DMS53 treated with DMSO at 0.1 percent for 48 hours (cell line): ENCODE results near the gene OPA3.

Experiments used
- DNase-seq: peaks from one replicate; lab custom pipeline; 2025; ENCODE audit not compliant: unreplicated experiment; lab: John Stamatoyannopoulos, UW

The OPA3 gene

DNA sequence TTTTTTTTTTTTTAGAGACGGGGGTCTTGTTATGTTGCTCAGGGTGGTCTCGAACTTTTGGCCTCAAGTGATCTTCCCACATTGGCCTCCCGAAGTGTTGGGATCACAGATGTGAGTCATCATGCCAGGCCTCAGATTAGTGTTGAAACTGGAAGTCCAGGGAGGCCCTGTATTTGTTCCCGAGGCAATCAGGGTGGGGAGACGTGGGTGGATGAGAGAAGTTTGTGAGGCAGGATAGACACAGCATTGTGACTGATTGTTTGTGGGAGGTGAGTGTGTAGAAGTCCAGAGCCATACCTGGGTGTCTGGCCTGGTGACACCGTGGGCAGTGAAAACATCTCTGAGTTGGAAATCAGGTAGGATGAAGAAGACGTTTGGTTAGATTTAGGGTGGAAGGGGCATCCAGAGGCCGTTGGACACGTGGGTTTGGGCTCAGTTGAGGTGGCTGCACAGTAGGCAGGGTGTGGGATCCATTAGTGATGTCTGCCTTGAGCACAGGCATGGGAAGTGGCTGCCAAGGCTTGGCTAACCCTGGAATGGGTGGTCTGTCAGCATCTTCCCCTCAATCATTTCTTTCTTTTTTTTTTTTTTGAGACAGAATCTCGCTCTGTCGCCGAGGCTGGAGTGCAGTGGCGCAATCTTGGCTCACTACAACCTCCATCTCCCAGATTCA is 100.2 kb downstream of the OPA3 start:
- DNase-seq: no peak

DNA sequence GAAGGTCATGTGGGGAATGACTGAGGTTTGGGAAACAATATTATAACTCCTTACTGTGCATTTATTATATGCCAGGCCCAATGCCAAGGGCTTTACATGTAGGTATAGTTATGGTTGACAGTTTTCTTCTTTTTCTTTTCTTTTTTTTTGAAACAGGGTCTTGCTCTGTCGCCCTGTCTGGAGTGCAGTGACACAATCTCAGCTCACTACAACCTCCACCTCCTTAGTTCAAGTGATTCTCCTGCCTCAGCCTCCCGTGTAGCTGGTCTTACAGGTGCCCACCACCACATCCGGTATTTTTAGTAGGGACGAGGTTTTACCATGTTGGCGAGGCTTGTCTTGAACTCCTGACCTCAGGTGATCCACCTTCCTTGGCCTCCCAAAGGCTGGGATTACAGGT is 101.6 kb downstream of the OPA3 start:
- DNase-seq: no peak

DNA sequence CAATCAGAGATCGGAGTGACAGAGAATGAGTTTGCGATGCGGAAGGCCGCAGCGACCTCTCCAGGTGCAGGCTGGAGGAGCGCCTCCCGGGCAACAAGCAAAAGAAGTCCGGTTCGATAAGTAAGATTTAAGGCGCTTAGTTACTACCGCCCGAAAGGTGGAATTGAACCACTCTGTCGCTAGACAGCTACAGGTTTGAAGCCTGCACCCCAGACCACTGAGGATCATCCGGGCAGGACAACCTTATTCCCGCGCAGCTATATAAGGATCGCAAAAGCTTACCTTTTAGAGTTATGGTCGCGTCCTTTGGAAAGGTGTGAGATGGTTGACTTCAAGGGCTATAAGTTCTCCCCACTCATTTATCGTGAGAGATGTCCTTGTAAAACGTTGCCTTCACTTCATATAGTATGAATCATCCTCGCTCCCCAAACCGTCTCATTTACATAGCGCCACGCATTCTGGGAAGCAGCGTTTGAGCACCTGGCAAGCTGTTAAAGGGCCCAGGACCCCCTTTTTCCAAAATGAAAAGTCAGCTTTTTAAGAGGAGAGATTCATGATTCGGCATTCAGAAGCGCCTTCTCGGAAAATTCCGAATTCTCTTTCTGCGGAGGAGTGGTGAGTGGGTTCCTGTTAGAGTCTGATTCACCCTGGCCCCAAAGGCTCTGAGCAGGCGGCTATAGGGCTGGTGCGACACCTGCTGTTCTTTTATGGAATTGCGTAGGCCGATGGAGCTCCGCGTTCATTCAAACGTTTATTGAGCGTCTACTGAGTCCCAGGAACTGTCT is 106.0 kb downstream of the OPA3 start:
- DNase-seq: peak; percentile 77

DNA sequence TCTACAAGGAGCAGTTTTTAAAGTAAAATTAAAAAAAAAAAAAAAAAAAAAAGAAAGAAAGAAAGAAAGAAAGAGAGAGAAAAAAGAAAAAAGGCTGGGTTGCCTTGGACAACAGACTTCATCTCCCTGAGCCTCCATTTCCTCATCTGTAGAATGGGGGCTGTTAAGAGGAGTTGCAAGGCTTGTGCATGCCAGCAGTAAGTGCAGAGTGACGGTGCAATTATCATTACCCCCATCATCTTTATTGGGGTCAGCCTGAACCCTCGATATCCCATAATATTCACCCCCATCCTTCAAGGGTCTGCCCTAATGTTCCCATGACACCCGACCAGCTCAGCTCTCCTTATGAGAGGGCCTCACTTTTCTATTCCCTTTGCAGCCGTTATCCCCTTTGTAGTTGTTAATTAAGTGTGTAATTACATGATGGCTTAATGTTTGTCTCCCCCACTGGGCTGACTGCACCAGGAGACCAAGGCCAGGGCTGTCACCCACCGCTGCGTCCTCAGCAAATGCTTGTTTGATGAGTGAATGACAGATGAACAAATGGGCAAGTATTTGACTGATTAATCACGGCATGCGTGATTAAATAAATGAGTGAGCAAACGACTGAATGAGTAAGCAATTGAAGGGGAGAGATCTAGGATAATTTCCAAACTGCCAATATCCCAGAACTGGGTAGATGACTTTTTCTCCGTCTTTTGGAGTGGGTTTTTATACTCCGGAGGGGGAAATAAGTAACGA is 106.7 kb downstream of the OPA3 start:
- no peak for DNase-seq
